CD14-positive monocyte (primary cell): ENCODE measurements around the gene RNF220. TPM values are rescaled to one million over a fixed set of nuclear protein-coding genes. Genes with fewer than 3 reads are reported as not detected.

ENCODE experiments used
- DNase-seq, 3 donors: peaks; one replicate each; pipeline ENCODE4 v3.0.0-alpha.2; 2011 to 2022
- H2AFZ ChIP-seq: 2 replicates; pipeline ENCODE4 v1.6.0; 2012; ENCODE audit warnings: mild to moderate bottlenecking, low read depth, low read length, inconsistent platforms; ENCODE audit not compliant: insufficient read depth, poor library complexity, severe bottlenecking
- H3K27ac ChIP-seq, 2 donors: 1 replicate in 1 of 2; 2 replicates in 1 of 2; pipeline ENCODE4 v1.5.1; 2012 to 2013; ENCODE audit warnings: low read length in 2 of 2, control low read depth in 1 of 2, inconsistent platforms in 1 of 2, low read depth in 1 of 2, mild to moderate bottlenecking in 1 of 2
- H3K27me3 ChIP-seq, 2 donors: one replicate each; pipeline versions ENCODE4 v1.6.0 to v1.6.1; 2011 to 2013; ENCODE audit warnings: low read length in 2 of 2; ENCODE audit not compliant: control insufficient read depth in 2 of 2, insufficient read depth in 2 of 2
- H3K36me3 ChIP-seq, 2 donors: replicated peaks in 1 of 2; 1 replicate in 1 of 2; 2 replicates in 1 of 2; pipeline versions ENCODE4 v1.5.1 to v1.6.1; 2012 to 2013; ENCODE audit warnings: low read length in 2 of 2, control low read depth in 1 of 2, inconsistent platforms in 1 of 2, mild to moderate bottlenecking in 1 of 2; ENCODE audit not compliant: insufficient read depth in 2 of 2, control insufficient read depth in 1 of 2
- H3K4me1 ChIP-seq, 2 donors: 1 replicate in 1 of 2; 2 replicates in 1 of 2; pipeline versions ENCODE4 v1.5.1 to v1.6.1; 2012 to 2013; ENCODE audit warnings: low read length in 2 of 2, control low read depth in 1 of 2, inconsistent platforms in 1 of 2, mild to moderate bottlenecking in 1 of 2, moderate library complexity in 1 of 2; ENCODE audit not compliant: insufficient read depth in 2 of 2, control insufficient read depth in 1 of 2
- H3K4me2 ChIP-seq: replicated peaks from 2 replicates; pipeline ENCODE3; 2012; ENCODE audit warnings: low read length, moderate library complexity, mild to moderate bottlenecking; ENCODE audit not compliant: poor library complexity, severe bottlenecking; ENCODE audit errors: extremely low read depth
- H3K4me3 ChIP-seq, 3 experiments: fragments of 200-600 bp in 1 of 3; sonication (generic) in 1 of 3; replicated peaks in 1 of 3; 1 replicate in 2 of 3; 2 replicates in 1 of 3; pipeline ENCODE4 v1.5.1; 2011 to 2013; ENCODE audit warnings: low read length in 3 of 3, mild to moderate bottlenecking in 3 of 3, control low read depth in 2 of 3, low read depth in 2 of 3, inconsistent platforms in 1 of 3, moderate library complexity in 1 of 3
- H3K79me2 ChIP-seq: 2 replicates; pipeline ENCODE4 v1.6.0; 2012; ENCODE audit warnings: mild to moderate bottlenecking, control low read depth, inconsistent platforms, low read length, moderate library complexity; ENCODE audit not compliant: insufficient read depth
- H3K9ac ChIP-seq: 2 replicates; pipeline ENCODE4 v1.6.0; 2017; ENCODE audit warnings: low read length, mild to moderate bottlenecking; ENCODE audit not compliant: insufficient read depth, poor library complexity, severe bottlenecking
- H3K9me3 ChIP-seq, 2 donors: replicated peaks in 1 of 2; 1 replicate in 1 of 2; 2 replicates in 1 of 2; pipeline versions ENCODE4 v1.5.1 to v1.6.1; 2012 to 2013; ENCODE audit warnings: low read length in 2 of 2, control low read depth in 1 of 2; ENCODE audit not compliant: control insufficient read depth in 1 of 2, insufficient read depth in 1 of 2
- H4K20me1 ChIP-seq: 2 replicates; pipeline ENCODE4 v1.6.0; 2012; ENCODE audit warnings: mild to moderate bottlenecking, low read length, control low read depth, moderate library complexity; ENCODE audit not compliant: insufficient read depth
- H3K27ac Mint-ChIP-seq, 7 donors: one replicate each; pipeline ENCODE4 v1.8.0; 2020; ENCODE audit warnings: mild to moderate bottlenecking in 7 of 7, mixed read lengths in 7 of 7, moderate library complexity in 6 of 7, inconsistent platforms in 2 of 7
- H3K27me3 Mint-ChIP-seq, 3 donors: one replicate each; pipeline ENCODE4 v1.8.0; 2021 to 2022; ENCODE audit warnings: low read depth in 3 of 3, mild to moderate bottlenecking in 3 of 3, mixed read lengths in 3 of 3, moderate library complexity in 3 of 3, inconsistent platforms in 1 of 3
- H3K36me3 Mint-ChIP-seq, 2 donors: one replicate each; pipeline ENCODE4 v1.8.0; 2020; ENCODE audit warnings: mixed read lengths in 2 of 2, inconsistent platforms in 1 of 2, mild to moderate bottlenecking in 1 of 2
- H3K4me1 Mint-ChIP-seq: one replicate; pipeline ENCODE4 v1.8.0; 2020; ENCODE audit warnings: mild to moderate bottlenecking, mixed read lengths
- H3K4me3 Mint-ChIP-seq, 2 donors: one replicate each; pipeline ENCODE4 v1.8.0; 2020; ENCODE audit warnings: mild to moderate bottlenecking in 2 of 2, mixed read lengths in 2 of 2, moderate library complexity in 1 of 2
- H3K9me3 Mint-ChIP-seq, 7 donors: one replicate each; pipeline ENCODE4 v1.8.0; 2020 to 2022; ENCODE audit warnings: mixed read lengths in 7 of 7, mild to moderate bottlenecking in 6 of 7, moderate library complexity in 6 of 7, inconsistent platforms in 2 of 7
- CTCF ChIP-seq: fragments of 200-600 bp; IDR thresholded peaks from one replicate; pipeline ENCODE4 v1.8.0; 2022; ENCODE audit warnings: antibody characterized with exemption, mild to moderate bottlenecking
- WGBS: methylation state at CpG from one replicate; pipeline ENCODE4 v1.1.5; 2013; ENCODE audit warnings: missing lambda C conversion rate; ENCODE audit not compliant: insufficient coverage; 5-methylcytosine and 5-hydroxymethylcytosine counted together
- intact Hi-C, 2 donors: fragments of 100-400 bp; cut with micrococcal nuclease; formaldehyde crosslinking; loops; one replicate each; pipeline versions ENCODE4 v1.15.0 to v1.15.1; 2023
- polyA plus RNA-seq, 3 donors: library from polyadenylated mRNA; depleted of rRNA in 1 of 3; unstranded in 2 of 3; stranded (reverse) in 1 of 3; fragments of 300-500 nt in 2 of 3; fragments of >200 nt in 1 of 3; fragmentation: Illumina TruSeq in 2 of 3; gene quantifications; 1 replicate in 2 of 3; 2 replicates in 1 of 3; pipeline ENCODE4 v1.2.3, GENCODE V29; 2012 to 2021

RNF220 gene
- polyA plus RNA-seq, 3 donors, result 39.4 to 133 (median 49.4) TPM

GRCh38 chr1:44420535-44420934 lies 15.5 kb downstream of the RNF220 start:
- peaks cover 23 to 41% (median 36%) of the 10 kb centered on the region in 3 donors for H3K27me3 Mint-ChIP-seq
- H3K27me3 ChIP-seq, result peaks cover 9 to 28% of the 10 kb centered on the region in 2 donors

GRCh38 chr1:44421446-44421884 lies 16.4 kb downstream of the RNF220 start:
- Mint-ChIP-seq H3K27me3 (peaks cover 23 to 32% (median 29%) of the 10 kb centered on the region in 3 donors), H3K27ac (no peak overlapping the region), H3K4me1 (peaks cover 48% of the 10 kb centered on the region), H3K36me3 (peaks cover 2 to 5% of the 10 kb centered on the region in 2 donors), H3K4me3 (no peak overlapping the region), H3K9me3 (peaks cover 0 to 3% (median 0%) of the 10 kb centered on the region in 7 donors)
- no peaks in the 10 kb centered on the region for H3K79me2 ChIP-seq
- H3K27ac ChIP-seq, result no peak overlapping the region
- H3K4me2 ChIP-seq, result no peak overlapping the region
- peaks cover 5 to 21% of the 10 kb centered on the region in 2 donors for H3K27me3 ChIP-seq
- no peaks in the 10 kb centered on the region for H3K36me3 ChIP-seq
- no peaks in the 10 kb centered on the region for H4K20me1 ChIP-seq
- H2AFZ ChIP-seq, result no peak overlapping the region
- 10% methylated on average over 3 of the region's 4 CpGs for WGBS
- H3K9ac ChIP-seq, result no peak overlapping the region
- TF ChIP-seq CTCF, result no peak
- H3K4me1 ChIP-seq, result peaks cover 36 to 37% of the 10 kb centered on the region in 2 donors
- no peaks in the 10 kb centered on the region for H3K9me3 ChIP-seq
- intact Hi-C loops, result no loop called here
- DNase-seq, result no peak
- H3K4me3 ChIP-seq, result no peak overlapping the region

More at GRCh38 chr1:44420535-44420934, 15.5 kb downstream of the RNF220 start:
- no peak overlapping the region for H3K4me3 Mint-ChIP-seq
- 86% methylated on average over 1 of the region's 2 CpGs for WGBS
- no peak overlapping the region for H3K27ac Mint-ChIP-seq
- no peak for DNase-seq
- intact Hi-C loops, result no loop called here
- no peaks in the 10 kb centered on the region for H3K9me3 ChIP-seq
- no peak overlapping the region for H3K9ac ChIP-seq
- no peaks in the 10 kb centered on the region for H4K20me1 ChIP-seq
- no peak overlapping the region for H3K27ac ChIP-seq
- peaks cover 2 to 5% of the 10 kb centered on the region in 2 donors for H3K36me3 Mint-ChIP-seq
- peaks cover 36 to 37% of the 10 kb centered on the region in 2 donors for H3K4me1 ChIP-seq
- H2AFZ ChIP-seq, result no peak overlapping the region
- H3K4me2 ChIP-seq, result no peak overlapping the region
- no peaks in the 10 kb centered on the region for H3K79me2 ChIP-seq
- H3K9me3 Mint-ChIP-seq, result peaks cover 0 to 3% (median 0%) of the 10 kb centered on the region in 7 donors
- H3K4me1 Mint-ChIP-seq, result peaks cover 44% of the 10 kb centered on the region
- H3K4me3 ChIP-seq, result no peak overlapping the region
- TF ChIP-seq CTCF, result no peak
- H3K36me3 ChIP-seq, result no peaks in the 10 kb centered on the region
